ENCODE measurements around the gene HPF1.
A peak's percentile ranks its signal among the peaks of the same experiment; 100 is the strongest.
"Not testable (repeated sequence)": the region's sequence is repeated elsewhere in the genome, so short reads cannot be mapped to it uniquely, and the experiment has no call there.

The HPF1 gene

DNA sequence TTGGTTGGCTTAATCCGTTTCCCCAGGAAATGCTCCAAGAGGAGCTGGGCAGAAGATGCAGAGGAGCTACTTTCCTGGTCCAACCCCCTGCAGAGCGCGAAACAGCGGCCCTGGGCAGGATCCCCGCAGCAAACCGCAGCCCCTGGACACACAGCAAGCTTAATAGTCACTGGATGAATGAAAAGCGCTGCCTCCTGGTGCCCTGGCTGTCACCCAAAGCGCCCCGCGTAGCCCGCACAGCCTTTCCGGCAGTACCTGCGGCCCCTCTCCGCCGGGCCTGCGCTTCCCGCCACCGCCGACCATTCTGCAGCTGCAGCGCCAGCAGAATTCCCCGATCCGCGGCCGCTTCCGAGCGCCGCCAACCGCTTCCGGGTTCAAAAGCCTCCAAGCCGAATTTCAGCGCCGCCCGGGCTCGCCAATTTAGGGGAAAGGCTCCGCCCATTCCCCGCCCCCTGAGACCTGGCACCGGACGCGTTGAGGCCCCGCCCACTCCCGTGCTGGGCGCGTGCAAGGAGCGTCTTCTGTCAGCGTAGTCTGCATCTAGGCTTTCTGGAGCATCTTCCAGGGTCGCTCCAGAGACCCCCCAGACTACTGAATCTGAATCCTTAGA, at the start of gene HPF1:
HPF1 (minus strand) TSS at position 370 of the 610 bp plus-strand sequence; CDS start at position 303, 67 bp downstream.
- peak; percentile 82 to 87 for DNase-seq (ENCODE audit: low read depth in 1 of 2, low spot score in 1 of 2)

DNA sequence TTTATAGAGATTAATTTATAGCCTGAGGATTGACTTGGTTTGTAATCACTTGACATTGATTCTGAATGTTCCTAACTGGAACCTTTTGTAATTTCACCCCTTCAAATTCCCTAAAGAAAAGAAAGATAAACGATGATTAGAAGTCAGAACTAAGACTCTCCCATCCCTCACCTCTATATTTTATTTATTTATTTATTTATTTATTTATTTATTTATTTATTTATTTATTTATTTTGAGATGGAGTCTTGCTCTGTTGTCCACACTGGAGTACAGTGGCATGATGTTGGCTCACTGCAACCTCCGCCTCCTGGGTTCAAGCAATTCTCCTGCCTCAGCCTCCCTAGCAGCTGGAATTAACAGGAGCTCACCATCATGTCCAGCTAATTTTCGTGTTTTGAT, 49.0 kb upstream of the HPF1 start:
- DNase-seq (ENCODE audit: low read depth in 1 of 2, low spot score in 1 of 2): not testable (repeated sequence)

DNA sequence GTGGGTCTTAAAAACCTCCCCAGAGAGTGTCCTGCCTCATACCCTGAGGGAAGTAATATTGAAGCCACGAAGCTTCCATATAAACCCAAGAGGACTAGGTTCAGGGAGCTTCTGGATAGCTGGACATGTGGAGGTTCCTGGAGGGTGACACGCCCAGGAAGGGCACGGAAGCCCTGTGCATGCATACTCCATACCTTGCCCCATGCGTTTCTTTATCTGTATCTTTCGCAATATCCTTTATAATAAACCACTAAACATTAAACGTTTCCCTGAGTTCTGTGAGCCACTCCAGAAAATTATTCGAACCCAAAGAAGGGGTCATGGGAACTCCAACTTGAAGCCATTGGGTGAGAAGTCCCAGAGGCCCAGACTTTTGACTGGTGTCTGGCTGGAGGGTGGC, 45.7 kb upstream of the HPF1 start:
- no peak for DNase-seq (ENCODE audit: low read depth in 1 of 2, low spot score in 1 of 2)

DNA sequence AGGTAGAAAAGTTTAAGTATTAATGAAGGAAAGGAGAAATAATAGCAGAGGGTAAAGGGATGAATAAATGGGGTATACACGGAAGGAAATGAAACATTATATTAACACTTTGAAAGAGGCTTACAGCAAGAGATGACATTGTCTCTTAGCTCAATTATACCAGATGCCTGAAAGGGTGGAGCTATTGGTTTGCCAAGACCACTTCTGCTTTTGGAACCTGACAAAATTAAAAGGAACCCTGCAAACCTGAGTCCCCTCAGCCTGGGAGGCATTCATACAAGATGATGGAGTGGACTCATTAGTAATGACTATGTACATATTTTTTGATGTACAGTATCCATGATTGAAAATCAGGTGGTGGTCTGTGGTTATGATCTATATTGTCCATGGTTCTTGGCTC, 45.1 kb upstream of the HPF1 start:
- DNase-seq (ENCODE audit: low read depth in 1 of 2, low spot score in 1 of 2): no peak

DNA sequence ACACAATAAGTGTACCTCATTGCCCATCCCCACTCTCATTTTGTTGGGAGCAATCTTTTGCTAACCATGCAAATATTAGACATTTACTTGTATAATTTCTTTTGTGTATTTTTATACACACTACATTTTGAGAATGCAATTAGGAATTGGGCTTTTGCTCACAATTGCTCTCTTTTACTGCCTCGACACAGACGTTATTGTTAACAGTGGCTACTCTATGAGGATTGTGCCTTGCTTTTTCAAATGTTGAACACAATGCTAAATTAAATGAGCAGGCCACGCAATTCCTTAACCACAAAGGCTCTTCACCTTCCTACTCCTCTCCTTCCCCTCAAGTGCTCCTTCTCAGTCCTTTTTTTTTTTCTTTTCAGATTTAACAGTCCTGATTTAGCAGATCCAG, 42.8 kb upstream of the HPF1 start:
- no peak for DNase-seq (ENCODE audit: low read depth in 1 of 2, low spot score in 1 of 2)

DNA sequence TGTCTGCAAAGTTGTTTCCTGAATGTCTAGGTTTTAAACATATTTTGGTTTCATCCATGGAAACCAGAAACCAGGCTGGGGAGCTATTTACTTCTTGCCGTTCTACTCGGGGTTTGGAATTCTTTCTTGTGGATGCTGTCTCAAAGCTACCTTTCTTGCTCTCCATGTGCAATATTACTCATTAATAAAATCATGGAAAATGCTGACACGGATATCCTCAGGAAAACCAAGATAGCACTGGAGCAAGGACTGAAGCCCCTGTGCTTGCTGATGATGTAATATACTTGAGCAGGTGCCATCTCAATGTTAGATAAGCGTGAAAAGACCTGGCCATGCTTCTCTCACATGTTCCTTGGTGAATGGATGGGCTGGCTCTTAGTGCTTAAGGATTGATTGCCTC, 41.5 kb upstream of the HPF1 start:
- no peak for DNase-seq (ENCODE audit: low read depth in 1 of 2, low spot score in 1 of 2)

DNA sequence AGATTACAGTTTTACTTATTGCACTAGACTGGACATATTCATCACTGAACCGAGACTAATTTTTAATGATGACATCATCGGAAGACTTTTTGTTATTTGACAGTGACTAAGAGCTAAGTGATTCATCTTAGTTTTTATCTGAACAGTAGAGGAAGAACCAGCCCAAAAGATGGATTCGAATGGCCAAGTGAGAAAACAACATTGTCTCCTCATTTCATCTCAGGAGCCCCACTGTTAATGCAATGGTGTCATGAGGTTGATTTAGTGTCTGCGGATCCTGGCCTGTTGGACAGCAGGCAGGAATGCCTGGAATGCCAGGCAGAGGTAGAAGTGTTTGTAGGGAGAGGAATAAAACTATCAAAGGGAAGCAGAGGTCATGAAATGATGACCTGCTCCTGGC, 37.8 kb upstream of the HPF1 start:
- no peak for DNase-seq (ENCODE audit: low read depth in 1 of 2, low spot score in 1 of 2)

DNA sequence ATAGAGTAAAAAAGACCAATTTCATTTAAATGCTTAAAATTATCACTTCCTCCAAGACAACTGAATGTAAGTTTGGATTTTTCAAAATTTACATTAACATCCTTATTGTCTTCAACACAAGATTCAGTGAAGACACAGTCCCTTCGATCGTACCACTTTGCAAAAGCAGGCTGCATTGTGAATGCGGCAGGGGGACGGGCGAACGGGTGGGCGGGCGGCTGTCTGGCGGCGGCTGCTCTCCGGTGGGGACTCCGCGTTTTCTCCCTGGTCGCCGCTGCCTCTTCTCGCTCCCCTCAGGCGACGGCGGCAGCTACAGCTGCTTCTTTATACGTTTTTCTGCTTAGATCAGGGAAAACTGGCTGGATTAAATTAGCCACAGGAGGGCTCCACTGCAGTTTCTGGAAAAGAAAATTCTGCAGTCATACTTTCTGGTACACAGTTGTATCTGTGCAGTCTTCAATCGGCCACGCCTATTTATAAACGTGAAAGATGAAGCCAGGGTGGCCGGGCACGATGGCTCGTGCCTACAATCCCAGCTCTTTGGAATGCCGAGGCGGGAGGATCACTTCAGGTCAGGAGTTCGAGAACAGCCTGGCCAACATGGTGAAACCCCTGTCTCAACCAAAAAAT, 33.9 kb upstream of the HPF1 start:
- no peak for DNase-seq (ENCODE audit: low read depth in 1 of 2, low spot score in 1 of 2)

DNA sequence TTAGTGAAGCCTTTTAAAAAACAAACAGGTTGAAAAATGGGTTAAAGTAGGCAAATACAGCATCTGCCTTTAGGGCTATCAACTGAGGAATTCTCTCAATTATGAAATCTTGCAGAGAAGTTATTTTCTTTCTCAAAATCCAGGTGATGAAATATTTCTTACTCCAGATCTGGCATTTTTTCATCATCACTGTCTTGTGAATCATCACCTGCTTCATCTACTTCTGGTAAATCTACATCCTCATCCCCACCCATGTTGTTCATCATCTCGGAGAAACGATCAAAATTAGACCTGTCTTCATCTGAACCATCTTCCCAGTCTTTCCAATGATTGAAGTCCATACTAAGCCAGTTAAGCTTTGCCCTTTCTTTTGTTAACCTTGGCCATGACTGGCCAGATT, 33.3 kb upstream of the HPF1 start:
- DNase-seq (ENCODE audit: low read depth in 1 of 2, low spot score in 1 of 2): no peak

DNA sequence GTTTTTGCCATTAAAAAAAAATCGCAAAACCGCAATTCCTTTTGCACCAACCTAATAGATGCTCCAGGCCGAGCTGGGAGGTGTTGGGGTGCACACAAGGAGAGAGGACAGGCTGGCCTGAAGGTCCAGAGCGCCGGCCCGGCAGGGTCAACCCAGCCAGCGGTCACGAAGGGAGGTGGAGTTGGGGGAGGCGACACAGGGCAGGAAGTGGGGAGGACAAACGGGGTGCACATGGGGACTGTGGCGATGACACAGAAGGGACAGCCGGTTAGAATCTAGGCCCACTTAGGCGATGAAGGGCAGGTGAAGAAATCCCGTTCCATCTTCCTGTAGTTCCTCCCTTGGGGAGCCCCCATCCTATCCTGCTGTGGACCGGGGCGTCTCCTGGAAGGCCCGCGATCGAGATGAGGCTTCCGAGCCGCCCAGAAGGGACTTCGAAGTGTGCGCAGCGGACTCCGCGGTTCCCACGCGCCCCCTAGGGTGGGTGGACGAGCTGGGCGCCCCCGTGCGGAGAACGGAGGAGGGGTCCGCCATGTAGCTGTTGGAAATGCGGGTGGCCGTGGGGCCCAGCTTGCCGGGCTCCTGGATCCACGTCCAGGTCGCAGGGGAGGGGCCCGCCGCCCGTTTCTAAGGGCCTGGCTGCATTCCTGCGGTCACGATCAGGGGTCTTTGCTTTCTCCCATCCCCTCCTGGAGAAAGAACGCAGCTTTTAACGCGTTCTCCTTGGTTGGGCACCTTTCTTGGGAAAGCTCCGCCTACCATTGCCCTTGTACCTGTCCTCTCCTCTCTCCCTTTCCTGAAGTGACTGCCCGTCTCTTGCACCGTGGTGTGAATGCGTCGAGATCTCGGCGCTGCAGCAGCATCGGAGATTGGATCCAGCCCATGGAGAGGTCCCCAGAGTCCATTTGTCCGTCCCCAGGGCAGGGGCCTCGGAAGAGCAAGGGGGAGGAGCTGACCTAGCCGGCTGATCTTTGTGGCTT, 17.0 kb upstream of the HPF1 start:
- DNase-seq (ENCODE audit: low read depth in 1 of 2, low spot score in 1 of 2): peak in 1 of 2 donors; percentile 11

DNA sequence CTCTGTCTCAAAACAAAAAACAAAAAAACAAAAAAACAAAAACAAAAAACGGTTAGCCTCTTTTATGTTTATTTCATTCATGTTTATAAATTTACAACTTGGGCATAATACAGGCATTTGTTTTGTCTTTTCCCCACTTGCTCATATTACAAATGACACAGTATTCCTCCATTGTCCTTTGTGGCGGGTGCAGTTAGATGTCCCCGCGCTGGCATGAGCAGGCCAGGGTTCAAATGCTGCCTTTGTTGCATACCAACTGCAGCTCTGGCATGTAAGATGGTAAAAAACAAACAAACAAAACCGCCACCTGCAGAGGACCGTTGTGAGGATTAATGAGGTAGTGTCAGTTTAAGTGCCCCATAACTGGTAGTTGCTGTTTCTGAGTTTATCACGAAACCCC, 16.1 kb upstream of the HPF1 start:
- no peak for DNase-seq (ENCODE audit: low read depth in 1 of 2, low spot score in 1 of 2)

DNA sequence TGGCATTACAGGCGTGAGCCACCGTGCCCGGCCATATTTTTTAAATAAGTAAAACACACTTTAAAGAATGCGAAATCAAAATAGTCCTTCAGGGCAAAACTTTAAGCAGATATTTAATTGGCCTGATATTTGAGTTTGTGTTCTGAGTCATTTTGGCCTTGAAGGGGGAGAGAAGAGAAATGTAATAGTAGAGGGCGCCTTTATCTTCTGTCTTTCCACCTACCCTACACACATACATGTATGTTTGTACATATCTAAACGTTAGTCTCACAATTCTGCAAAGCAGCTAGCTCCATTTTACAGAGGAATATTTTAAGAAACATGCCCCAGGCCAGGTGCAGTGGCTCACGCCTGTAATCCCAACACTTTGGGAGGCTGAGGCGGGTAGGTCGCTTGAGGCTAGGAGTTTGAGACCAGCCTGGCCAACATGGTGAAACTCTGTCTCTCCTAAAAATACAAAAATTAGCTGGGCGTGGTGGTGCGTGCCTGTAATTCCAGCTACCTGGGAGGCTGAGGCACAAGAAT, 13.9 kb upstream of the HPF1 start:
- not testable (repeated sequence) for DNase-seq (ENCODE audit: low read depth in 1 of 2, low spot score in 1 of 2)

DNA sequence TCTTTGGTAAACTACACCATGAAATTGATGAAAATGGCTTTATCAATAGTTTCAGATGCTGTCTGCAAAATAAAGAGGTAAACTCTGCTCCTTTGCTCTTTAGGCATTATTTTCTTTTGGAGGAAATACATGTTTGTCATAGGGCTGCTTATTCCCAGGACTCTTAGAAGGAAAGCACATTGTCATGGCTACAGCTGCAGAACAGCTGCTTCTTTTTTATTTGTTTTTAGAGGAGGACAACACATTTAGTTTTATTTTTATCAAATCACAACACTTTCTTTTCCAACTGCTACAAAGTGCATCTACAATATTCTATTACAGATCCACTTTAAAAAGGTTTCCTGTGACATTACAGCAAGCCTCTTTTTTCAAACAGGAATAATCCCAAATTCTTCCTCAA, 12.7 kb upstream of the HPF1 start:
- no peak for DNase-seq (ENCODE audit: low read depth in 1 of 2, low spot score in 1 of 2)

DNA sequence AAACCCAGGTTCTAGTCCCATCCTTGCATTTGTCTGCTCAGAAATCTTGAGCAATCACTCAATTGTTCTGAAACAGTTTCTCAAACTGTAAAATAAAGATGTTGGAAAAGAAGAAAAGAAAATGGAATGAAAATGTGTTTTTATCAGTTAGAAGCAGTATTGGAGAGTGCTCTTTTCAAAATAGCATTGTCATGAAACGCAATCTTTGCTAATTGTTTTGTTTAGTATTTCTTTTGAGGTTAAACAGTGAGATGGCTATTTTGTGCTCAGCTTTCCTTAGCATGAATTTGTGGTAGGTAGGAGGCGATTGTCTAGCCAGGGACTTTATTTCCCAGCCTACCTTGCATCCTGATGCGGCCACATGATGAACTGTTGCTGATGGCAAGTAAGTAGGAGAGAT, 10.6 kb upstream of the HPF1 start:
- DNase-seq (ENCODE audit: low read depth in 1 of 2, low spot score in 1 of 2): no peak

DNA sequence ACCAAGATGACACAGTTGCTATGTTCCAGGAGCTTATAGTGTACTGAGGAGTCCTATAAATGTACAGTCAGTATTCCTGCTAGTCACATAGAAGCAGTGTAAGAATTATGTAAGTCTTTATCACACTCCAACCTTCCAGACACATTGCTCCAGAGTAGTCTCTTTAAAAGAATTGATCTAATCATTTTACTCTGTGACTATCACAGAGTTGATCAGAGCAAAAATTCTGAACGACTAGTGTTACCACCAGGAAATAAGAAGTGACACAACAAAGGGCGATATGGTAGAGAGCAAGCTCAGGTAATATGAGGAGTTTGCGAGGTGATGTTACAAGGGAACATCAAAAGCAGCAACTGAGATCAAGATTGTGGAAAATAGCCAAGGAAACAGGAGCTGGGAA, 9.0 kb upstream of the HPF1 start:
- no peak for DNase-seq (ENCODE audit: low read depth in 1 of 2, low spot score in 1 of 2)

DNA sequence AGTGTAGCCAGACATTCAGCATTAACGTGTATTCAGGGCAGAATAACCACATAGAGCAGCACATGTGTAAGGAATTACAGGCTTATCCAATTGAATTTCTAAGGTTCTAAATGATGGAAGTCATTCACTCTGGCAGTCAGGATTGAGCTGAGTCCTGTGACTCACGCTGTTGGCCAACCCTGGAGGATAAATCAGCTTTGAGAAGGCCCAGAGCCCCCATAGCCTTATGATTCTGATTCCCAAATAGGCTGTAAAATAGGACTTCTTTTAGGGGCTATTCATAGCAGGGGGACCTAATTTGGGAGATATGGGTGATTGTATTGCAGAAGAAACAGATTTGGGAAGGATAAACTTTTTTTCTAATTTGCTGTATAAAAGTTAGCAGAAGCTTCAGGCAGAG, 8.1 kb upstream of the HPF1 start:
- DNase-seq (ENCODE audit: low read depth in 1 of 2, low spot score in 1 of 2): no peak

DNA sequence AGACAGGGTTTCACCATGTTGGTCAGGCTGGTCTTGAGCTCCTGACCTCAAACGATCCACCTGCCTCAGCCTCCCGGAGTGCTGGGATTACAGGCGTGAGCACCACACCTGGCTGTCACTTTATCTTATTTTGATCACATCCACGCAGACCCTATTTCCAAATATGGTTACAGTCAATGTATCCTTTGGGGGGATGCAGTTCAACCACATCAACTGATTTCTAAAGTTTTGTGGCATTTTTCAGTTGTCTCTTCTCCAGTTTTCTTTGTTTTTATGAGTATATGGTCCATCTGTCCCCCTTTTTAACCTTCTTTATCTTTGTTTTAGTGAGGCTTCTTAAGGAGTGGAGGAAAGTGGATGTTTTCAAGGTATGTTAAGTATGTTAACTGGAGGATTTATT, 4.1 kb upstream of the HPF1 start:
- DNase-seq (ENCODE audit: low read depth in 1 of 2, low spot score in 1 of 2): no peak

DNA sequence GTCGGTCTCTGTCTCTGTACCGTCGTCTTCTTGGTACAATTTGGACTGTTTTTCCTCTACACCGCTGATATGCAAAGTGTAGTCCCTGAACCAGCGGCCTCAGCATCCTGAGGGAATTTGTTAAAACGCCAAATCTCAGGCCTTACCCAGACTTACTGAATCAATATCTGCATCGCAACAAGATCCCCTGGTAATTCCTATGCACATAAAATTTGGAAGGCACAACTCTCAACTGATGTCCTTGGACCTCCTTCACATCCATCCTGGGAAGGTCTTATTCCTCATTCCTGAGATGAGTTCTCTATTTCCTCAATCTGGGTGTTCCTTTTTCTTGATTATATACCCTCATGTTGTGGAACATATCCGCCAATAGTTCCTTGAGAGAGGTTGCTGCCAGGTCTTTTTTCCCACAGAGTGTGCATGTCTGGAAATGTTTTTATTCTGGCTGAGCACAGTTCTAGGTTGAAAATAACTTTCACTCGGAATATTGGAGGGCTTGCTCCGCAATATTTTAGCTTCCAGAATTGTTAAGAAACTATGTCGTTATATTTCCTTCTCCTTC, 738 bp upstream of the HPF1 start:
- DNase-seq (ENCODE audit: low read depth in 1 of 2, low spot score in 1 of 2): no peak

DNA sequence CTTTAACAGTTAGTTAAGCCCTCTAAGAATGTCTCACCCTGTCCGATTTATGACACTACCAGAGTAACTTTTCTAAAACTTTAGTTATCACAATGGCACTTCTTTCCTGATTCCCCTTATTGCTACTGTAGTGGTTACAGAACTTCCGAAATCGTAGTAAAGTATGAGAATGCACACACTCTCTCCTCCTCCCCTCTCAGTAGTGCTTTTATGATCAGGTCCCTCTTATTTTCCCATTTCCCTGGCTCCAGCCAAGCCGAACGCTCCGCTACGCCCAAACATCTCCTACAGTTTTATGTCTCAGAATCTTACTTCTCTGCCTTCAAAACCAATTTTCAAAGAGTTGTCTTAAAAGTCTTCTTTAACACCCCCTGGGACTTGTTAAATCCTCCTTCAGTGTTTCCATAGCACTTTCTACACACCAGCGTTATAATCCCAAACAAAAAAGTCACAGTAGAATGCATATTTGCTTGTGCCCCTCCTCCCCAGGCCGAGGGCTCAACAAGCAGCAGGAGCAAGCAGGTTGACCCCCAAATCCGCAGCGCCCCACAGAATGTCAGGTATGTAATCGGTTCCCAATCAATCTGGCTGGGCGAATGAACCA, 671 bp downstream of the HPF1 start:
- DNase-seq (ENCODE audit: low read depth in 1 of 2, low spot score in 1 of 2): no peak

DNA sequence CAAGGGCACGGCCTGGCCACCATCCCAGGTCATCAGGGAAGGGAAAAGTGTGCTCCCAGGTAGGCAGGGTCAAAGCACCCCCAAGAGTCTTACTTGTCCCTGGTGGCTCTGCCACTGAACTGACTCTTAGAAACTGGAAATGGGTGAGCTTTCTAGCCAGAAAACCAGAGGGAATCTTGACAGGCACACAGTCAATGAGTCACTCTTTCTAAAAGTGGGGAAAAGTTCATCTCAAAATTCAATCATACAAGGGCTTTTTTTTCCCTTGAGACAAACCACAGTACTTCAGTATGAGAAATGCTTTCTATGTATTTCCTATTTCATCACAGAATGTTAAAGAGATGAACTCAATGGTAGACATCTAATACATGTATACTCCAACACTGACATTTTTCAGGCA, 12.5 kb downstream of the HPF1 start:
- no peak for DNase-seq (ENCODE audit: low read depth in 1 of 2, low spot score in 1 of 2)

DNA sequence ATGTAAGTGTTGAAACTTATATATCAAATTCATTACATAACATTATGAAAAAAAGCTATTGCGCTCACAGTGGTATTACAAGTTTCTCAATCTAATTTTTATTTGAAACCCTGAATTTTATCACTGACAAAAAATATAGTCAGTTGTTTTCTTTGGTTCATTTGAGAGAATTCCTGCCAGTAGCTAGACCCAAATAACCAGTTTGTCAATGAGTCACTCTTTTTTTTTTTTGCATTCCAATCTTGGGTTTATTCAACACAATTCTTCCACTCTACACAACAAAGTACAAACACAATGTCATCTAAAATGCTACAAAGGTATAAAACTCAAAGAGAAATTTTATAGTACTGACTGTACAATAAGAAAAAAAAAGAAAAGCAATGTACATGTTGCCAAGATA, 13.1 kb downstream of the HPF1 start:
- DNase-seq (ENCODE audit: low read depth in 1 of 2, low spot score in 1 of 2): no peak

All from activated T-helper 1 cell treated with anti-CD3 and anti-CD28 coated beads, Interleukin-2, amount 50 U/mL, for 16 hours (primary cell).